Stimulated activated CD4-positive, alpha-beta T cell treated with anti-CD3 and anti-CD28 coated beads, Interleukin-2, amount 100 ng/mL, for 24 hours (primary cell): ENCODE results near the gene PDE4B.

Source experiments
- DNase-seq, 2 donors: peaks; one replicate each; pipeline ENCODE4 v3.0.0-alpha.2; 2020

Gene PDE4B

GRCh38 chr1:66348776-66349175 lies 556.1 kb downstream of the PDE4B start:
- no peak for DNase-seq

GRCh38 chr1:66349242-66349641 lies 556.5 kb downstream of the PDE4B start:
- DNase-seq: no peak

GRCh38 chr1:66350001-66350547 lies 557.4 kb downstream of the PDE4B start:
- DNase-seq: peak; percentile 54 to 64

- no peak for DNase-seq
Measured at GRCh38 chr1:66351478-66351877, 558.8 kb downstream of the PDE4B start.

- DNase-seq: no peak
Measured at GRCh38 chr1:66351913-66352312, 559.2 kb downstream of the PDE4B start.

- DNase-seq: no peak
Measured at GRCh38 chr1:66352792-66353191, 560.1 kb downstream of the PDE4B start.

GRCh38 chr1:66353257-66353656 lies 560.6 kb downstream of the PDE4B start:
- DNase-seq: no peak

GRCh38 chr1:66354311-66355201 lies 561.9 kb downstream of the PDE4B start:
- DNase-seq: no peak

- no peak for DNase-seq
Measured at GRCh38 chr1:66355756-66356155, 563.1 kb downstream of the PDE4B start.

GRCh38 chr1:66356605-66357004 lies 563.9 kb downstream of the PDE4B start:
- no peak for DNase-seq

GRCh38 chr1:66357021-66357420 lies 564.3 kb downstream of the PDE4B start:
- DNase-seq: no peak

GRCh38 chr1:66357478-66358197 lies 564.9 kb downstream of the PDE4B start:
- no peak for DNase-seq

- DNase-seq: no peak
Measured at GRCh38 chr1:66359269-66359668, 566.6 kb downstream of the PDE4B start.

GRCh38 chr1:66359815-66360214 lies 567.1 kb downstream of the PDE4B start:
- no peak for DNase-seq

- no peak for DNase-seq
Measured at GRCh38 chr1:66360285-66360724, 567.6 kb downstream of the PDE4B start.

- peak in 1 of 2 donors; percentile 43 for DNase-seq
Measured at GRCh38 chr1:66364578-66365391, 572.1 kb downstream of the PDE4B start.

GRCh38 chr1:66365635-66366034 lies 572.9 kb downstream of the PDE4B start:
- DNase-seq: no peak

GRCh38 chr1:66366634-66367033 lies 573.9 kb downstream of the PDE4B start:
- DNase-seq: no peak

GRCh38 chr1:66367369-66367768 lies 574.7 kb downstream of the PDE4B start:
- DNase-seq: no peak

- no peak for DNase-seq
Measured at GRCh38 chr1:66368261-66368660, 575.6 kb downstream of the PDE4B start.

GRCh38 chr1:66370462-66370971 lies 577.8 kb downstream of the PDE4B start:
- DNase-seq: no peak

GRCh38 chr1:66371233-66372005 lies 578.7 kb downstream of the PDE4B start:
- peak; percentile 21 to 35 for DNase-seq
